OCI-M2 (cell line): ENCODE data around the gene CTAG1B.
"Not testable (repeated sequence)": the region's sequence is repeated elsewhere in the genome, so short reads cannot be mapped to it uniquely, and the experiment has no call there.

Experiments
- DNase-seq: peaks from one replicate; lab custom pipeline; 2025; ENCODE audit not compliant: unreplicated experiment; lab: John Stamatoyannopoulos, UW

CTAG1B gene

DNA sequence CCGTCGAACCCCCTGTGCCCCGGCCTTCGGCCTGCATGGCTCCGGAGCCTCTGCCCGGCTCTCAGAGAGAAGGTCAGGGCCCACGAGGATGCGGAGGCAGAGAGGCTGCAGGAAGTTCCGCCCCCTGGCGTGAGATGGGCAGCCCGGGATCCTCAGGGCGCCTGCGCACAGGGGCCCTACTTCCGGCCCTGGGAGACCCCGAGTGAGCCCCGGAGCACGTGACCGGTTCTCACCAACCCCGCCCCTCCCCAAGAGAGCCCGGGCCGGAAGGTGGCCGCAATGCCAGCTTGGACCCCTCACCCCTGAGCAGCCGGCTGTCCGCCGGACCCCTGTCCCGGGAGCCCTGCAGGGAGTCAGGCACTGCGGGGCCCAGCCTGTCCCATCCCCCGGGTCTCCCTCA lies at the start of gene CTAG1B:
Gene CTAG1B (minus strand): TSS at position 101 of the 400 bp plus-strand sequence. CDS start 64 bp downstream, at position 37.
- DNase-seq, result not testable (repeated sequence)

DNA sequence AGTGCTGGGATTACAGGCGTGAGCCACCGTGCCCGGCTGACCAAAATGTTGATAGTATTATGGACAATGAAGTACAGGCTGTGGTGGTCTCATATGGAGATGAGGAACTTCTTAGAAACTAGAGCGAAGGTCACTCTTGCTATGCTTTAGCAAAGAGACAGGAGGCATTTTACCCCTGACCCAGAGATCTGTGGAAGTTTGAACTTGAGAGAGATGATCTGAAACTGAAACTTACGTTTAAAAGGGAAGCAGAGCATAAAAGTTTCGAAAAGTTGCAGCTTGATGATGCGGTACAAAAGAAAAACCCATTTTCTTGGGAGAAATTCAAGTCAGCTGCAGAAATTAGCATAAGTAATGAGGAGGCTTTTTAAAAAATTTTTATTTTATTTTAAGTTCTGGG lies 42.8 kb upstream of the CTAG1B start:
- no peak for DNase-seq

DNA sequence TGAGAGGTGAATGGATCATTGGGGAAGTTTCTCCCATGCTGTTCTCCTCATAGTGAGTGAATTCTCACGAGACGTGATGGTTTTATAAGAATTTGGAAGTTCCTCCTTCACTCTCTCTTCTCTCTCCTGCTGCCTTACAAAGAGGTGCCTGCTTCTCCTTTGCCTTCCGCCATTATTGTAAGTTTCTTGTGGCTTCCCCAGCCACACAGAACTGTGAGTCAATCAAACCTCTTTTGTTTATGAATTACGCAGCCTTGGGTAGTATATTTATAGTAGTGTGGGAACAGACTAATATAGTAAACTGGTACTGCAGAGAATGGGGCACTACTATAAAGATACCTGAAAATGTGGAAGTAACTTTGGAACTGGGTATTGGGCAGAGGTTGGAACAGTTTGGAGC lies 42.1 kb upstream of the CTAG1B start:
- no peak for DNase-seq

DNA sequence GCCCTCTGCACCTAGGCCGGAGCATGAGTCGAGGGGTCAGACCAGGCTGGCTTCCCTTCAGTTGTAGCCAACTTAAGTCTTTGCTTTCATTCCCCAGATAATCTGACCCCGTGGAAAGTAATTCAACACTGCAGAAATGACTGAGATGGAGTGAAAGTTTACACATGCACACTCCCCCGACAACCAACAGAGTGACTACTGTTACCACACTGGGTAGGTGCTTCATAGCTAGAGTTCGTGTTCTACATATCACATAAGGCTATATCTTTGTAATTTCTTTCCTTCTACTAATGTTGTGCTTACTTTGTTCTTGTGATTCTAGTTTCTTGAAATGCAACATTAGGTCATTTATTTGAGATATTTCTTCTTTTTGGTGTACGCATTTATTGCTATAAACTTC lies 41.5 kb upstream of the CTAG1B start:
- DNase-seq, result no peak

DNA sequence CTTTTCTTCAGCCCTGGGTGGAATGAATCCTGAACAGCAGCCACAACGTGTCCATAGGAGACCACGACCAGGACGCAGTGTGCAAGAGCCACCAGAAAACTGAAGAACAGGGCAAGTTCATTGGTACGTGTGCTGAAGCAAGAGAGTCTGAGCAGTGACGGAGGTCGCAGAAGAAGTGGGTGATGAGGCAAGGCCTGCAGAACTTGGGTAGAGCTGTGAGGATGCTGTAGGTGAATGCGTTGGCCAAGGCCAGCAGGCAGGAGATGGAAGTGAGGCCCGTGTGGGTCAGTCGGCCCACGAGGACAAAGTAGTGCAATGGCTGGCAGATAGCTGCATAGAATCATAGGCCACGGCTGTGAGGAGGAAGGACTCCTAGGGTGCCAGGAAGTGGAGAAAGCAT lies 39.9 kb upstream of the CTAG1B start:
- DNase-seq, result no peak

DNA sequence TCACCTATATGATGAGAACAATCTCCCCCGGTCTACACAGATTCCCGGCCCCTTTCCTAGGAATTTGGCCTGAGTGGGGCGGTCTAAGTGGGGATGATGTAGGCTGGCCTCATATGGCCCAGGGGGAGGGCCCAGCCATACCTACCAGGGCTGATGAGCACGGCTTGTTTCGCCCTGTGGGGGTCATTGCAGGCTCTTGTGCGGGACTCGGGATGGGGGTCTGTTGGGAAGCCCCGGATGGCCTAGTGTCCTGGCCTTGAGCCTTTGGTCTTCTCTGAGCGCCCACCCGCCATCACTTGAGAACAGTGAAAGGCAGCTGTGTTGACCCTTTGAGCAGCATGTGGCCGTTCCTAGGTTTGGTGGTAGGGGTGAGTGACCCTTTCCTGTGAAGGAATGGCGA lies 39.1 kb upstream of the CTAG1B start:
- DNase-seq, result no peak

DNA sequence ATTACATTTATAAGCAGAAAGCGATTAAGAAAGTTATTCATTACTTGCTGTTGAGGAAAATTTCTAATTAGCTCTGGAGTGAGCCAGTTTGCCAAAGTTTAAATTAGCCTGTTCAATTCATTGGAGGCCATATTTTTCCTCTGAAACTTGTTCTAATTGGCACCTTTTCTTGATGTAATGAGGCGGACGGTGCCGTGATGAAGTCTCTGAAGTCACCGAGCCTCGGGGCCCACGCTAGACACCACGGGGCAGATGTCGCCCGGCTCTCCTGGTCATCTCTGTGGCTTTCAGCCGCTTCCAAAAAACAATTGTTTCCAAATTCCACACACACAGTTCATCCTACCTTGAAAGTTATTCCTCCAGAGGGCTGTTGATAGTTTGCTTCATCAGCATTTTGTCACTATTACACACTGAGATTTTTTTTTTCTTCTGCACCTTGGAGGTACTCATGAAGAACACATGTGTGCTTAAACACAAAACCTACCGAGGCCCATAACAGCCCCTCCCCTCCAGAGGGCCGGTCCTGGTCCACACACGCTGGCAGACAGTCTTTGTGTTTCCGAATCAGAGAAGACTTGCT lies 38.2 kb upstream of the CTAG1B start:
- no peak for DNase-seq

DNA sequence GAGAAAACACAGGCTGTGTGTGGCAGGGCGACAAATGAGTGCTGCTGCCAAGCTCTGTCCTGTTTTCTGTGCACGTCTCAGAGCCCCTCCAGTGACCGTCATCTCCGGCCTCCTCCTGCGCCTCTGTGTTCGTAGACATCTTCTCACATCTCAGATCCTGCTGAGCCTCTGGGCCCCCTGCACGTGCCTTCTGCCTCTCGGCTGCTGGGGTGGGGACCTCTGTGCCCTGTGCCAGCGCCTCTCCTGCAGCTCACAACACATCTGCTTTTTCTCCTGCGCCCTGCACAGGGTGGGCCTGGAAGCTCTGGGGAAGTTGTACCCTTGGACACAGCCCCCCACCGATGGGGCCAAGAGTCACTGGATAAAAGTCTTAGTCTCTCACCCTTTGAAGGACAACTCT lies 36.7 kb upstream of the CTAG1B start:
- DNase-seq, result no peak

DNA sequence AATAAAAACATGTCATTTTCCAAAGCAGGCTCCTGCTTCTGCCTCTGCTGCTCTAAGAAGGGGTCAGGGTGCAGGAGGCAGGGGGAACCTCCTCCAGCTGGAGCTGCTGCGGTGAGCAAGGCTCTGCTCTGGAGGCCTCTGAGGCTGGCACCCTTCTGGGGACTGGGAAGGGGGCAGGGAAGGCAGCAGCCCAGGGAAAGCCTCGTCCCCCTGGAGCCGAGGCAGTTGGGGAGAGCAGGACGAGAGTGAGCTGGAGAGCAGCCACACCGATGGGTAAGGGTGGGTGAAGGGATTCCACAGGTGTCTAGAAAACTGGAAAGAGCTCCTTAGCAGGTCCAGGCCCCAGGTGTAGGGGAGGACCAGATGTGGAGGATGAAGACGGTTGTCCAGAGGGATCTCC lies 36.3 kb upstream of the CTAG1B start:
- DNase-seq, result no peak

DNA sequence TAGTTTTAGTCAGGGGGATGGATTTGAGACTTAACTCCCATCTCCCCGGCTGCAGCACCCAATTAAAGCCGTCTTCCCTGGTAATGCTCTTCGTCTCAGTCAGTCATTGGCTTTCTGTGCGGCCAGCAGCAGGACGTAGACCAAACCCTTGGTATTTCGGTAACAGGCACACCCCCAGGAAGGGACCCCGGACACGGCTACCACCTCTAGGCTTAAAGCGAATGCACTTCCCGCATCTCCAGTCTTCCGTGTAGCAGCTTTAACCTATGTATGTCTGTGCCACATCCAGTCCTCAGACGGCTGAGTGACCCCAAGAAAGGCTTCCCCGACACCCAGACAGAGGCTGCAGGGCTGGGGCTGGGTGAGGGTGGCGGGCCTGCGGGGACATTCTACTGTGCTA lies 35.8 kb upstream of the CTAG1B start:
- DNase-seq, result no peak

DNA sequence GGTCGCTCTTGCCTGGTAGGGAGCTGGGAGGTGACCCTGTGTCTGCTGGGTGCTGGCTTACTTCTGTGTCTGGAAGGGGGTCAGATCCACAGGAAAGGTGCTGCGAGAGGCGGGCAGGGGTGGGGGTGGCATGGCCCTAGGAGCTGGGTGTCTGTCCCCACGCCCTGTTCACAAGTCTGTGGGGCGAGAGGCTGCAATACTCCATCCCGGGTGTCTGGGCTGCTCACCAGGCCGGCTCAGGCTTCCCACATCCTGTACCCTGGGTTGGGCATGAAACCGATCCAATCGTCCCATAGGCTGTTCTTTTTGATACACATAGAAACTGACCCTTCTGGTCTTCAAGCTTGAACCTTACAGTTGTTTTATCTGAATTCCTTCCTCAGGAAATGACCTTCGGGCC lies 35.3 kb upstream of the CTAG1B start:
- DNase-seq, result no peak

DNA sequence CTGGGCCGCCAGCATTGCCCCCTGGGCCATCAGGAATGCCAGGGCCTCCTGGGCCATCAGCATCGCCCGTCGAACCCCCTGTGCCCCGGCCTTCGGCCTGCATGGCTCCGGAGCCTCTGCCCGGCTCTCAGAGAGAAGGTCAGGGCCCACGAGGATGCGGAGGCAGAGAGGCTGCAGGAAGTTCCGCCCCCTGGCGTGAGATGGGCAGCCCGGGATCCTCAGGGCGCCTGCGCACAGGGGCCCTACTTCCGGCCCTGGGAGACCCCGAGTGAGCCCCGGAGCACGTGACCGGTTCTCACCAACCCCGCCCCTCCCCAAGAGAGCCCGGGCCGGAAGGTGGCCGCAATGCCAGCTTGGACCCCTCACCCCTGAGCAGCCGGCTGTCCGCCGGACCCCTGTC lies 34.3 kb upstream of the CTAG1B start, which contains the start of gene CTAG2:
Gene CTAG2 (minus strand): TSS at position 167 of the 400 bp plus-strand sequence. CDS start 64 bp downstream, at position 103.
- not testable (repeated sequence) for DNase-seq

DNA sequence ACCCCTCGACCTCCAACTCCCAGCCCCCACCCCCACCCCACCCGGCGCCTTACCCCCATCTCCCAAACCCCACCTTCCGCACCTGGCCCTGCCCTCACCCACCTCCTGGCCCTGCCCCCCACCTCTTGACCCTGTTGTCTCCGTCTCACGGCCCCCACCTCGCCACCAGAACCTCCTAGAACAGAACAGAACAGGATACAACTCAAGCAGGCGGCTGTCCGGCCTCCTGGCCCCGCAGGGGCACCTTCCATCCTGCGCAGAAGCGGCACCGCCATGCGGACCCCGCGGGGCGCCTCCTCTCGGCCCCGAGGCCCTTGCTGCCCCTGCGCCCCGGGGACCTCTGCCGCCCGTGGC lies 33.9 kb upstream of the CTAG1B start:
- DNase-seq, result no peak

DNA sequence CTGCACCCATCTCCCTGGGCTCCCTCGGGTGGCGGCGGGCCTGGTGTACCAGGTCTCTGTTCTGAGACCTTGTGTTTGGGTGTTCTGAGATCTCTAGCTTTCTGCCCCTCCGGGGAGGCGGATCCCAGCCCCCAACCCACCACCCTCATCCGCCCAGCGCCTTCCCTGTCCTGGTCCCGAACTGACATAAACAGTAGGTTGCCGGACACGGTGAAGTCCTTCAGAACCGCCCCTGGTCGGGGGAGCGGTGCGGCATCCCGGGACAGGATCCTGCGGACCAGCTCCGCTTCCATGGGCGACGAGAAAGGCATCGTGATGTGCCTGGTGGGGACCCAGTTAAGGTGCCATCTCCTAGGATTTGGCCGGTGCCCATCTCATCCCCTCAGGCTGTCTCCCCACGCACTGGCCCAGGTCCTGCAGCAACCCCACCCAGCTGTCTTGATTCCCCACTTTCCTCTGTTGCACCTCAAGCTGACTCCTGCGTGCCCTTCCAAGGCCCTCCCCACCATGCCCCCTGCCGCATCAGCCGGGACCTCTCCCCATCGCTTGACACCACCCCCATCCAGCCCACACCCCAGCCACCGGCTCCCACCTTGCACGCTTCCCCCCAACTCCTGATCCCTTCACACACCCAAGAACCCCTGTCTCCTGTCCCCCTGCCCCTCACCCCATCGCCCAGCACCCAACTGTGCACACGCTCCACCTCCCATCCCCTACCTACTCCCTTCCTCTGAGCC lies 33.4 kb upstream of the CTAG1B start:
- DNase-seq, result no peak

DNA sequence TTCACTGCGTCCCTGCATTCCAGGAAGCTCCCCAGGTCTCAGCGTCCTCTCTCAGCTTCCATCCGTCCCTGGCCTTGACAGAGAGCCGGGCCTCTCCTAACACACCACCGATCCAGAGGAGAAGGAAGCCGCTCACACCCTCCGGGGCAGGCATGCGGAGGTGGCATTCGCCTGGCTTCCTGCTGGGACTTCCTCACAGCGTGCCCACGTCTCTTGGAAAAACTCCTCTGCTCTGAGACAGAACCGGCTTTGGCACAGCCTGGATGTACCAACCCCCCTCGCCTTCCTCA lies 31.1 kb upstream of the CTAG1B start:
- no peak for DNase-seq

DNA sequence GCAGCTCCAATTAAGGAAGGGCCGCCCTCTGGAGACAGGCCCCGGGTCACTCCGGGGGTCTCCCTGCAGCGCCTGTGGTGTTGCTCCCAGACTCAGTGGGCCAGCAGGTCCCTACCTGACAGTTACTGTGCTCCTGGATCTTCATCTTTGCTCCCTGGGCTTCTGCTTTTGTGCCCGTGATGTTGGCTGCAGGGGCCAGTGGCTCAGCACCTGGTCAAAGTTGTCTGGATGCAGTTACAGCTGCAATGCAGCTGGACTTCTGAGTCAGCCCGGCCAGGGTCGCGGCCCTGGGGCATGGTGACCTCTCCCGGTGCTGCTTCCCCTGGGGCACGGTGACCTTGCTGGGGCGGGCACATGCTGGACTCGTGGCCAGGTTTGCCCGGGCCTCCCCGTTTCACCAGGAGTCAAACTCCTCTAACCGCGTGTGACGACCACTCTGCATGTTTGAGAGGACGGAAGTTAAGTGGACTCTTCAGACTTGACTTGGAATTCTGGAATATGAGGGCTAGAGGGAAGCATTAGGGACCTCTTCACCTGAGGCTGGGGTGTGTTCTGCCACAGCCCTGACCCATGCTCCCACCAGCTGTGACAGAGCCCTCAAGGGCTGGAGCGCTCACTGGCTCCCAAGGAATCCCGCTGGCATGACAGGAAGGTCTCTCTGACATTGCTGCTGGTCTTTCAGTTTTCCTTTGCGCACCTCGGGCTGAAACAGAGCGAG lies 30.6 kb upstream of the CTAG1B start:
- DNase-seq, result no peak

DNA sequence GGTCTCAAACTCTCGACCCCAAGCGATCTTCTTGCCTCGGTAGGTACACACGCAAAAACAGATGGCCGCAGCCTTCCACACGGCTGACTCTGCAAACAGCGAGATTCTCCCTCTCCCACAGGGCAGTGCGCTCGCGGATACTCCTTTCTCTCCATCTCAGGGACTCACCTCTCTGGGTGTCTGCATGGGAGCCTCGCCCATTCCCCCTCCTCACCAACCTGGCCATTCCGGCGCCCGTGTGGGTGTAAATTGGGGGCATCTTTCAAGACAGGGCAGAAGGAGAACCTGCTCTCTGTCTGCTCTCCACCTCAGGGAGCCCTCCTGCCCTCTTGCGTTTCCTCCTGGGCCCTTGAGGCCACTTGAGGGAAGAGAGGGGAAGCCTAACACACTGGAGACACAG lies 29.8 kb upstream of the CTAG1B start:
- no peak for DNase-seq

DNA sequence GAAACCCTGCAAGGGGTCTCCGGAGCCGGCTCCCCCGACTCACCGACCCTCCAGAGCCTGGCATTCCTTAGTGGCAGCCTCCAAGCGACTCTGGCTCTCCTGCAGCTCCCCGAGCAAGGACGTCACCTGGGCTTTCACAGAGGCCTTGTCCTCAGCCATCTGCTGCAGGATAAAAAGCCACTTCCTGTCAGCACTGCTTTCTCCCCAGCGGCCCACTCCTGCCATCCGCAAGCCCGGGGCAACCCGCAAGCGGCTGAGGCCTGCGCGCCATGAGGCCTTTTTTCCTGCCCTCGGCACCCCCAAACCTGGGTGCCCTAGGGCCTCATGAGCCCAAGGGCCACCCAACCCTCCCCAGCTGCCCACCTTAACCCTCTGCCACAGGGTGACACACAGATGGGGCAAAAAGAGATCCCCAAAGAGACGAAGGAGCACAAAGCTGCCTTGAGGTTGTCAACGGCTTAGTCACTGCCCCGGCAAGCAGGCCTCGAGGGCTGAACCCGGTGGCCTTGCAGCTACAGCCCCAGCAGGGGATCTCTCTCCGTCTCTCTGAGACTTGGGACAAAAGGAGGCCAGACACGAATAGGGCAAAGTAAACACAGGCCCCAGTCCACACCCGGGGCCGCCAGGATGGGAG lies 26.8 kb upstream of the CTAG1B start:
- DNase-seq, result not testable (repeated sequence)

DNA sequence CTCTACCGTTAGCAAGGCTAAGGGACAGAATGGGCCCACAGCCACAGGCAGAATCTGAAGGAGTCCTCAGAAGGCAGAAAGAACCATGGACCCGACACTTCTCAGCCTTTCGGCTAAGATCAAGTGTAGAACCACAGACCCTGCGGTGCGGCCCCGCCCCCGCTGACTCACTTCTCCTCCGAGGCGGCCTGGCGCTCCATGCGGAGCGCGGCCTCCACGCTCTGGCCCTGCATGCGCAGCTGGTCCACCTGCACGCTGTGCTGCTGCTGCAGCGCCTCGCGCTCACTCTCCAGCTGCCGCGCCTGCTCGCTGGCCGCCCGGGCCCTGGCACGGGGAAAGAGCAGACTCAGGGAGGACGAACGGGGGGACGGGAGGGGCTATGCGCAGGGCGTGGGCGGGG lies 24.6 kb upstream of the CTAG1B start:
- not testable (repeated sequence) for DNase-seq

DNA sequence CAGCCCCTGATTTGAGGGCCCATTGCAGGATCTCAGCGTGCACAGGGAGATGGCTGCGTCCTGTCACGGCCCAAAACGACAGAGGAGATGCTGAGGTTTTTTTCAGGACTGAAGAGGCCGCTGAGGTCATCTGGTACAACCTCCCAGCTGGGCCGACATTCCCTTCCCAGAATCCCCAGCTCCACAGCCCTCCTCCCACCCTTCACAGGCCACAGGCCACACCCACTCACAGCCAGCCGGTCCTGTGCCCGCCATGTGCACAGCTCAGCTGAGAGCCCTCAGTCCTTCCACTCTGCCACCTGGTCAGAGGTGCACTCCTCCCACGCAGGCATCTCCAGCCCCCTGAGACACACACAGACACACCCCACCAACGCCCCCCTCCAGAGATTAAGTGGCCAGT lies 22.7 kb upstream of the CTAG1B start:
- not testable (repeated sequence) for DNase-seq

DNA sequence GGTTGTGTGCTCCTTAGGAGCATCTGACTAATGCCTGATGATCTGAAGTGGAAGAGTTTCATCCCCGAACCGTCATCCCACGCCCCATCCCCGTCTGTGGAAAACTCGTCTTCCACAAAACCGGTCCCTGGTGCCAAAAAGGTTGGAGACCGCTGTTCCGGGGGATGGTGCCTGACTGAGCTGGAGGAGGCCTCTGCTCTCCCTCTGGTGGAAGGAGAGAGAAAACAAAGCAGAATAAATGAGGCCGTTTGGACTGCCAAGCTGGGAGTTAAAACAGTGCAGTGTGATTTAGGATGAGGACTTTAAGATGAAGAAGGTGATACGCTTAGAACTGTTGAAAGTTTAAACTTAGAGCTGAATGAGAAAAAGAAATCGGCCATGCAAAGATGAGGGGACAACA lies 14.6 kb upstream of the CTAG1B start:
- DNase-seq, result not testable (repeated sequence)

DNA sequence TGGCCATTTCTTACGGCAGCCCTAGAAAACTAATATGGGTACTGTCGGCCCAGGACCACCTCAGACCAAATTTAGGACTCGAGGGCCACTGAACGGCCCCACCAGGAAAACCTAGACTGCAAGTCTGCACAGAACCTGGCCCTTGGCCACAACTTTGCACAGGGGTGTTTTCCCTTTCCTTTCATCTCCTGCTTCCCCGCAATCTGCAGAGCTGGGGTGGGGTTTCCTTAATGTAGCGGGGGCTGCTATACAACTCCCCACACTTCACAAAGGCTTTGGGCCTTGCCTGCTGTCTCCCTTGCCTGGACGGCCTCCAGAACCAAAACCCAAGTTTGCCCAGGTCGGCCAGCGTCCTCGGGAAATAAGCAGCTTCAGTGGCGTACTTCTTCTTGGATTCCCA lies 11.9 kb upstream of the CTAG1B start:
- not testable (repeated sequence) for DNase-seq
